ENCODE measurements around the gene CNMD. TPM values are rescaled to one million over a fixed set of nuclear protein-coding genes. Genes with fewer than 3 reads are reported as not detected.

Gene CNMD
- polyA plus RNA-seq: 2.2 TPM in 1 of 2 replicates, not detected in the other
- 0.49 TPM in 1 of 2 replicates, not detected in the other for polyA minus RNA-seq

DNA sequence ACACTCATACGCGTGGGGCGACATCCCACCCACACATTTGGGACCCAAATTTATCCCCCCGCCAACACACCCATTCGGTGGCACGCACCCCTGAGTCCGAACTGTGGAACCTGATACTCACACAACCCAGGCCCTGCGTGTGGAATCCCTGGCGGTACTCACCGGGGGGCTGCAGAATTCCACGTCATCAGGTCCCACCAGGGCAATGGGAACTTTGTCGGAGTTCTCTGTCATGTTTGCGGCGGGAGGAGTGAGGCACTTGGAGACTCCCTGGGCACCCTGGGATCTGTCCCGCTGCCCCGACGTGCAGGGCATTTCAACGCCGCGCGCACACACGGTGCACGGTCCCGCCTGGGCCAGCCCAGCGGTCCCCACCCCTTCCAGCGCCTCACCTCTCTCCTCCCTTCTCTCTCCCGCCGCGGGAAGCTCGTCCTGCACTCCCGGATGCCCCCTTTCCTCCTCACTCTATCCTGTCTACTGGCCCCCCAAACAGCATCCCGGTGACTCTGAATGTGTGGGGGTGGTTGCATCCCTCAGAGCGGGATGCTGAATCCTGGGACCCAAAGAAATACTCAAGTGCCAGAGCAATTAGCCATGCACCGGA is at the start of gene CNMD:
Gene CNMD, minus strand, starts transcription at position 353 of the 604 bp plus-strand sequence. Its CDS starts 119 bp downstream, at position 234.
- Histone ChIP-seq H3K9me3 (ENCODE audit: low read length) (no peaks in the 10 kb centered on the region), H3K4me3 (ENCODE audit: low read length) (peak within 1 kb of the TSS; percentile 37), H3K36me3 (ENCODE audit: insufficient read depth, low read length) (no peaks in the 10 kb centered on the region), H4K20me1 (ENCODE audit: insufficient read depth) (no peaks in the 10 kb centered on the region), H3K27ac (ENCODE audit: low read length) (peak within 1 kb of the TSS; percentile 86), H3K9me2 (ENCODE audit: insufficient read depth, low read length) (no peaks in the 10 kb centered on the region), H3K4me2 (ENCODE audit: low read length) (no peak within 1 kb of the TSS), H3K9ac (ENCODE audit: low read length) (peak within 1 kb of the TSS; percentile 53), H3K27me3 (ENCODE audit: insufficient read depth, low read depth, low read length) (peaks cover 28% of the 10 kb centered on the region), H3K79me2 (replicated peaks; ENCODE audit: insufficient read depth, low read length) (no peaks in the 10 kb centered on the region), H3F3A (ENCODE audit: insufficient read depth, low read length, poor library complexity, severe bottlenecking) (peaks cover 2% of the 10 kb centered on the region), H2AFZ (ENCODE audit: low read depth, low read length) (no peak within 1 kb of the TSS)
- TF ChIP-seq SMC3 (conservative IDR thresholded peaks at IDR 0.05; ENCODE audit: poor library complexity) (no peak), POLR2AphosphoS5 (IDR thresholded peaks at IDR 0.05) (no peak), MXI1 (conservative IDR thresholded peaks at IDR 0.05; ENCODE audit: poor library complexity, severe bottlenecking) (no peak), TAF1 (IDR thresholded peaks at IDR 0.05; ENCODE audit: low read depth) (no peak), RAD21 (conservative IDR thresholded peaks at IDR 0.05) (no peak), EP300 (conservative IDR thresholded peaks at IDR 0.05; ENCODE audit: poor library complexity, severe bottlenecking) (no peak), EZH2 (IDR thresholded peaks at IDR 0.05; ENCODE audit: borderline replicate concordance, insufficient read depth, low read length, poor library complexity, severe bottlenecking) (no peak)
- TF ChIP-seq, protein P1, sequence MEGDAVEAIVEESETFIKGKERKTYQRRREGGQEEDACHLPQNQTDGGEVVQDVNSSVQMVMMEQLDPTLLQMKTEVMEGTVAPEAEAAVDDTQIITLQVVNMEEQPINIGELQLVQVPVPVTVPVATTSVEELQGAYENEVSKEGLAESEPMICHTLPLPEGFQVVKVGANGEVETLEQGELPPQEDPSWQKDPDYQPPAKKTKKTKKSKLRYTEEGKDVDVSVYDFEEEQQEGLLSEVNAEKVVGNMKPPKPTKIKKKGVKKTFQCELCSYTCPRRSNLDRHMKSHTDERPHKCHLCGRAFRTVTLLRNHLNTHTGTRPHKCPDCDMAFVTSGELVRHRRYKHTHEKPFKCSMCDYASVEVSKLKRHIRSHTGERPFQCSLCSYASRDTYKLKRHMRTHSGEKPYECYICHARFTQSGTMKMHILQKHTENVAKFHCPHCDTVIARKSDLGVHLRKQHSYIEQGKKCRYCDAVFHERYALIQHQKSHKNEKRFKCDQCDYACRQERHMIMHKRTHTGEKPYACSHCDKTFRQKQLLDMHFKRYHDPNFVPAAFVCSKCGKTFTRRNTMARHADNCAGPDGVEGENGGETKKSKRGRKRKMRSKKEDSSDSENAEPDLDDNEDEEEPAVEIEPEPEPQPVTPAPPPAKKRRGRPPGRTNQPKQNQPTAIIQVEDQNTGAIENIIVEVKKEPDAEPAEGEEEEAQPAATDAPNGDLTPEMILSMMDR (IDR thresholded peaks at IDR 0.05; ENCODE audit: poor library complexity, severe bottlenecking): no peak
- TF ChIP-seq, protein P2, sequence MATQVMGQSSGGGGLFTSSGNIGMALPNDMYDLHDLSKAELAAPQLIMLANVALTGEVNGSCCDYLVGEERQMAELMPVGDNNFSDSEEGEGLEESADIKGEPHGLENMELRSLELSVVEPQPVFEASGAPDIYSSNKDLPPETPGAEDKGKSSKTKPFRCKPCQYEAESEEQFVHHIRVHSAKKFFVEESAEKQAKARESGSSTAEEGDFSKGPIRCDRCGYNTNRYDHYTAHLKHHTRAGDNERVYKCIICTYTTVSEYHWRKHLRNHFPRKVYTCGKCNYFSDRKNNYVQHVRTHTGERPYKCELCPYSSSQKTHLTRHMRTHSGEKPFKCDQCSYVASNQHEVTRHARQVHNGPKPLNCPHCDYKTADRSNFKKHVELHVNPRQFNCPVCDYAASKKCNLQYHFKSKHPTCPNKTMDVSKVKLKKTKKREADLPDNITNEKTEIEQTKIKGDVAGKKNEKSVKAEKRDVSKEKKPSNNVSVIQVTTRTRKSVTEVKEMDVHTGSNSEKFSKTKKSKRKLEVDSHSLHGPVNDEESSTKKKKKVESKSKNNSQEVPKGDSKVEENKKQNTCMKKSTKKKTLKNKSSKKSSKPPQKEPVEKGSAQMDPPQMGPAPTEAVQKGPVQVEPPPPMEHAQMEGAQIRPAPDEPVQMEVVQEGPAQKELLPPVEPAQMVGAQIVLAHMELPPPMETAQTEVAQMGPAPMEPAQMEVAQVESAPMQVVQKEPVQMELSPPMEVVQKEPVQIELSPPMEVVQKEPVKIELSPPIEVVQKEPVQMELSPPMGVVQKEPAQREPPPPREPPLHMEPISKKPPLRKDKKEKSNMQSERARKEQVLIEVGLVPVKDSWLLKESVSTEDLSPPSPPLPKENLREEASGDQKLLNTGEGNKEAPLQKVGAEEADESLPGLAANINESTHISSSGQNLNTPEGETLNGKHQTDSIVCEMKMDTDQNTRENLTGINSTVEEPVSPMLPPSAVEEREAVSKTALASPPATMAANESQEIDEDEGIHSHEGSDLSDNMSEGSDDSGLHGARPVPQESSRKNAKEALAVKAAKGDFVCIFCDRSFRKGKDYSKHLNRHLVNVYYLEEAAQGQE (IDR thresholded peaks at IDR 0.05; ENCODE audit: borderline replicate concordance): no peak

DNA sequence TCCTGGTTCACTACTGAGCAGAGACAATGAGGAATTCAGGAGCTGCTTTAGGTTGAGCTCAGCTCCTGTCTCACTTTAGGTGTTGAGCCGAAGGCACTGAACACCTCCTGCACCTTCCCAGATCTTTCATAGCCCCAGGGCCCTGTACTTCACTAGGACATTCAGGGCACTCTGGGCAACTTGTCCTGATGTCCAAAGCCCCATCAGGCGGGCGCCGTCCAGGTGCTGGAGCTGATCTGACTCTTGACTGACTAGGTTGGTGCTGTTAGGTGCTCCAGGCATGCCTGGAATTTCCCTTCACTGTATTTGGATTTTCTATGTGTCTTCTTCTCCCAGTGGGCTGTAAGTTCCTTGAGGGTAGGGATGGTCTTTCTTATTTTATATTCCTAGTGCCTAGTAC is 48.4 kb upstream of the CNMD start:
- Histone ChIP-seq H3K27ac (ENCODE audit: low read length) (no peak overlapping the region), H3K9me3 (ENCODE audit: low read length) (no peaks in the 10 kb centered on the region), H3K4me2 (ENCODE audit: low read length) (no peak overlapping the region), H3K4me3 (ENCODE audit: low read length) (no peak overlapping the region), H2AFZ (ENCODE audit: low read depth, low read length) (no peak overlapping the region), H3F3A (ENCODE audit: insufficient read depth, low read length, poor library complexity, severe bottlenecking) (no peaks in the 10 kb centered on the region), H4K20me1 (ENCODE audit: insufficient read depth) (no peaks in the 10 kb centered on the region), H3K36me3 (ENCODE audit: insufficient read depth, low read length) (no peaks in the 10 kb centered on the region), H3K27me3 (ENCODE audit: insufficient read depth, low read depth, low read length) (no peaks in the 10 kb centered on the region), H3K9ac (ENCODE audit: low read length) (no peak overlapping the region), H3K9me2 (ENCODE audit: insufficient read depth, low read length) (no peaks in the 10 kb centered on the region), H3K79me2 (replicated peaks; ENCODE audit: insufficient read depth, low read length) (no peaks in the 10 kb centered on the region)
- TF ChIP-seq MXI1 (conservative IDR thresholded peaks at IDR 0.05; ENCODE audit: poor library complexity, severe bottlenecking): no peak
- no peak for TF ChIP-seq POLR2AphosphoS5 (IDR thresholded peaks at IDR 0.05)
- no peak for TF ChIP-seq RAD21 (conservative IDR thresholded peaks at IDR 0.05)
- TF ChIP-seq SMC3 (conservative IDR thresholded peaks at IDR 0.05; ENCODE audit: poor library complexity): no peak
- TF ChIP-seq TAF1 (IDR thresholded peaks at IDR 0.05; ENCODE audit: low read depth): no peak
- TF ChIP-seq, protein P2 (IDR thresholded peaks at IDR 0.05; ENCODE audit: borderline replicate concordance): no peak
- no peak for TF ChIP-seq EP300 (conservative IDR thresholded peaks at IDR 0.05; ENCODE audit: poor library complexity, severe bottlenecking)

Measured in neural cell (in vitro differentiated cells).